ENCODE results near the gene GPR25.

DNA sequence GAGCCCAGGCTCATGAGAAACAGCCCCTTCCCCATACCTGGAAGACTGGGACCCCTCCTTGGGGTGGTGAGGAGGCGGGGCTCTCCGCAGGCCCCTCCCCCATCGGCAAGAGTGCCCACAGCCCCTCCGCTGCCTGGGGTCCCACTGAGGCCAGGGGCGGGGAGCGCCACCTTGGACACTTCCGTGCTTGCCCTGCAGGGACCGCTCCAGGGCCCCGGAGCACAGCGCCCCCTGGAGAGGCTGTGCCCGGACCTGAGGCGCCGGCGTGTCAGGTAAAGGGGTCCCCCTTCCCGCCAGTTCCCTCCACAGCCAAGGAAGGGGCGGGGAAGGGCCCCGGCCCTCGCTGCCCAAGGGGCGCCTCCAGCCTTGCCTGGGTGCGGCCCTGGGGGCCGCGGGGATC is 43.4 kb downstream of the GPR25 start:
- TF ChIP-seq EZH2phosphoT487 (IDR thresholded peaks at IDR 0.05; ENCODE audit: borderline replicate concordance, low read length) = no peak
- TF ChIP-seq, protein P1, sequence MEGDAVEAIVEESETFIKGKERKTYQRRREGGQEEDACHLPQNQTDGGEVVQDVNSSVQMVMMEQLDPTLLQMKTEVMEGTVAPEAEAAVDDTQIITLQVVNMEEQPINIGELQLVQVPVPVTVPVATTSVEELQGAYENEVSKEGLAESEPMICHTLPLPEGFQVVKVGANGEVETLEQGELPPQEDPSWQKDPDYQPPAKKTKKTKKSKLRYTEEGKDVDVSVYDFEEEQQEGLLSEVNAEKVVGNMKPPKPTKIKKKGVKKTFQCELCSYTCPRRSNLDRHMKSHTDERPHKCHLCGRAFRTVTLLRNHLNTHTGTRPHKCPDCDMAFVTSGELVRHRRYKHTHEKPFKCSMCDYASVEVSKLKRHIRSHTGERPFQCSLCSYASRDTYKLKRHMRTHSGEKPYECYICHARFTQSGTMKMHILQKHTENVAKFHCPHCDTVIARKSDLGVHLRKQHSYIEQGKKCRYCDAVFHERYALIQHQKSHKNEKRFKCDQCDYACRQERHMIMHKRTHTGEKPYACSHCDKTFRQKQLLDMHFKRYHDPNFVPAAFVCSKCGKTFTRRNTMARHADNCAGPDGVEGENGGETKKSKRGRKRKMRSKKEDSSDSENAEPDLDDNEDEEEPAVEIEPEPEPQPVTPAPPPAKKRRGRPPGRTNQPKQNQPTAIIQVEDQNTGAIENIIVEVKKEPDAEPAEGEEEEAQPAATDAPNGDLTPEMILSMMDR (IDR thresholded peaks at IDR 0.05; ENCODE audit: low read depth, low read length, poor library complexity, severe bottlenecking) = peak; percentile 26

Data from DOHH2 (cell line).